ENCODE data around the gene AICDA.
A peak's percentile ranks its signal among the peaks of the same experiment; 100 is the strongest.
"Not testable (repeated sequence)": the region's sequence is repeated elsewhere in the genome, so short reads cannot be mapped to it uniquely, and the experiment has no call there.

Gene AICDA

GRCh38 chr12:8609061-8609570 is 3.5 kb downstream of the AICDA start:
- peak; percentile 95 for FAIRE-seq

- no peak for FAIRE-seq
These were observed 5.8 kb downstream of the AICDA start for GRCh38 chr12:8606890-8607289.

GRCh38 chr12:8605057-8605456 is 7.6 kb downstream of the AICDA start:
- no peak for FAIRE-seq

- no peak for FAIRE-seq
These were observed 8.8 kb downstream of the AICDA start for GRCh38 chr12:8603856-8604255.

- FAIRE-seq: no peak
These were observed 9.4 kb downstream of the AICDA start for GRCh38 chr12:8603286-8603685.

- FAIRE-seq: no peak
These were observed 16.1 kb downstream of the AICDA start for GRCh38 chr12:8596561-8596960.

- no peak for FAIRE-seq
These were observed 18.6 kb downstream of the AICDA start for GRCh38 chr12:8594072-8594471.

- FAIRE-seq: no peak
These were observed 19.4 kb downstream of the AICDA start for GRCh38 chr12:8593246-8593645.

- FAIRE-seq: no peak
These were observed 21.7 kb downstream of the AICDA start for GRCh38 chr12:8590842-8591545.

- FAIRE-seq: no peak
These were observed 23.0 kb downstream of the AICDA start for GRCh38 chr12:8589679-8590078.

- FAIRE-seq: not testable (repeated sequence)
These were observed 28.2 kb downstream of the AICDA start for GRCh38 chr12:8584478-8584877.

- no peak for FAIRE-seq
These were observed 28.7 kb downstream of the AICDA start for GRCh38 chr12:8584004-8584403.

GRCh38 chr12:8581098-8581784 is 31.4 kb downstream of the AICDA start:
- no peak for FAIRE-seq

- no peak for FAIRE-seq
These were observed 34.8 kb downstream of the AICDA start for GRCh38 chr12:8577879-8578278.

- FAIRE-seq: no peak
These were observed 40.2 kb downstream of the AICDA start for GRCh38 chr12:8572507-8572906.

- FAIRE-seq: no peak
These were observed 46.1 kb downstream of the AICDA start for GRCh38 chr12:8566525-8566924.

- FAIRE-seq: not testable (repeated sequence)
These were observed 46.6 kb downstream of the AICDA start for GRCh38 chr12:8566052-8566451.

GRCh38 chr12:8564656-8565055 is 48.0 kb downstream of the AICDA start:
- FAIRE-seq: no peak

- FAIRE-seq: no peak
These were observed 49.3 kb downstream of the AICDA start for GRCh38 chr12:8563356-8563755.

GRCh38 chr12:8562310-8562709 is 50.3 kb downstream of the AICDA start:
- FAIRE-seq: no peak

- FAIRE-seq: no peak
These were observed 51.6 kb downstream of the AICDA start for GRCh38 chr12:8561011-8561410.

GRCh38 chr12:8559676-8560075 is 53.0 kb downstream of the AICDA start:
- FAIRE-seq: no peak

- no peak for FAIRE-seq
These were observed 56.0 kb downstream of the AICDA start for GRCh38 chr12:8556531-8557097.
